IPS DF 6.9 (cell line): ENCODE data around the gene APOL4.
A peak's percentile ranks its signal among the peaks of the same experiment; 100 is the strongest.

ENCODE experiments used
- DNase-seq: peaks from one replicate; pipeline ENCODE4 v3.0.0-alpha.2; 2013; ENCODE audit warnings: low read depth, low spot score
- H3K27ac ChIP-seq: one replicate; pipeline ENCODE4 v1.5.1; 2013; ENCODE audit warnings: low read length, control low read depth
- H3K27me3 ChIP-seq: 2 replicates; pipeline ENCODE4 v1.6.1; 2013; ENCODE audit warnings: mild to moderate bottlenecking, low read length; ENCODE audit not compliant: control insufficient read depth, insufficient read depth
- H3K36me3 ChIP-seq: 2 replicates; pipeline ENCODE4 v1.6.1; 2013; ENCODE audit warnings: low read length; ENCODE audit not compliant: control insufficient read depth, insufficient read depth
- H3K4me1 ChIP-seq: 2 replicates; pipeline ENCODE4 v1.6.1; 2013; ENCODE audit warnings: low read length; ENCODE audit not compliant: control insufficient read depth, insufficient read depth
- H3K4me3 ChIP-seq: 2 replicates; pipeline ENCODE4 v1.5.1; 2013; ENCODE audit warnings: mild to moderate bottlenecking, low read length
- H3K9me3 ChIP-seq: 2 replicates; pipeline ENCODE4 v1.6.1; 2013; ENCODE audit warnings: low read length, inconsistent platforms; ENCODE audit not compliant: control insufficient read depth, insufficient read depth
- WGBS: extraction: QIAGEN DNeasy Blood & Tissue Kit; methylation state at CpG from one replicate; pipeline ENCODE4 v1.1.7; 2013; ENCODE audit warnings: mixed read lengths, missing lambda C conversion rate; ENCODE audit not compliant: insufficient read length, insufficient coverage; 5-methylcytosine and 5-hydroxymethylcytosine counted together

Gene APOL4

GRCh38 chr22:36239150-36239400 is 37.5 kb upstream of the APOL4 start:
- no CpG with 5 or more reads among the region's 4 CpGs for WGBS
- Histone ChIP-seq H3K4me3 (peak overlapping the region; percentile 30; the same call in 1 of the 2 replicates), H3K27me3 (no peaks in the 10 kb centered on the region), H3K9me3 (no peaks in the 10 kb centered on the region), H3K4me1 (no peaks in the 10 kb centered on the region; the same call in 1 of the 2 replicates), H3K36me3 (no peaks in the 10 kb centered on the region), H3K27ac (no peak overlapping the region)
- DNase-seq = no peak

GRCh38 chr22:36238373-36239149 is 37.0 kb upstream of the APOL4 start:
- WGBS = no CpG with 5 or more reads among the region's 5 CpGs
- Histone ChIP-seq H3K4me1 (no peaks in the 10 kb centered on the region; the same call in 1 of the 2 replicates), H3K4me3 (no peak overlapping the region; the same call in 1 of the 2 replicates), H3K27me3 (no peaks in the 10 kb centered on the region), H3K9me3 (no peaks in the 10 kb centered on the region), H3K36me3 (no peaks in the 10 kb centered on the region), H3K27ac (no peak overlapping the region)
- DNase-seq = no peak

- no peaks in the 10 kb centered on the region for H3K9me3 ChIP-seq
- no peak for DNase-seq
- H3K27me3 ChIP-seq = no peaks in the 10 kb centered on the region
- H3K27ac ChIP-seq = no peak overlapping the region
- WGBS = no CpG with 5 or more reads among the region's 12 CpGs
- no peaks in the 10 kb centered on the region; the same call in 1 of the 2 replicates for H3K4me1 ChIP-seq
- no peak overlapping the region for H3K4me3 ChIP-seq
- H3K36me3 ChIP-seq = 0 out of 2 replicates have a peak, but pooled peaks cover 4% of the 10 kb centered on the region
These were observed 36.1 kb upstream of the APOL4 start for GRCh38 chr22:36237462-36238372.

- Histone ChIP-seq H3K4me1 (no peaks in the 10 kb centered on the region; the same call in 1 of the 2 replicates), H3K27me3 (no peaks in the 10 kb centered on the region), H3K4me3 (no peak overlapping the region), H3K36me3 (0 out of 2 replicates have a peak, but pooled peaks cover 5% of the 10 kb centered on the region), H3K9me3 (no peaks in the 10 kb centered on the region), H3K27ac (no peak overlapping the region)
- no peak for DNase-seq
- WGBS = no CpG with 5 or more reads among the region's 14 CpGs
These were observed 35.0 kb upstream of the APOL4 start for GRCh38 chr22:36236388-36237319.

GRCh38 chr22:36235585-36235984 is 34.0 kb upstream of the APOL4 start:
- DNase-seq = no peak
- 0 out of 2 replicates have a peak, but pooled peaks cover 5% of the 10 kb centered on the region for H3K36me3 ChIP-seq
- H3K27ac ChIP-seq = no peak overlapping the region
- H3K9me3 ChIP-seq = no peaks in the 10 kb centered on the region
- no peaks in the 10 kb centered on the region for H3K27me3 ChIP-seq
- H3K4me1 ChIP-seq = no peaks in the 10 kb centered on the region; the same call in 1 of the 2 replicates
- no peak overlapping the region for H3K4me3 ChIP-seq
- no CpG with 5 or more reads among the region's 3 CpGs for WGBS

GRCh38 chr22:36234919-36235318 is 33.3 kb upstream of the APOL4 start:
- H3K27me3 ChIP-seq = no peaks in the 10 kb centered on the region
- WGBS = no CpG with 5 or more reads among the region's 2 CpGs
- H3K36me3 ChIP-seq = 0 out of 2 replicates have a peak, but pooled peaks cover 5% of the 10 kb centered on the region
- H3K9me3 ChIP-seq = no peaks in the 10 kb centered on the region
- no peaks in the 10 kb centered on the region; the same call in 1 of the 2 replicates for H3K4me1 ChIP-seq
- DNase-seq = no peak
- no peak overlapping the region for H3K27ac ChIP-seq
- H3K4me3 ChIP-seq = no peak overlapping the region

- 0 out of 2 replicates have a peak, but pooled peaks cover 5% of the 10 kb centered on the region for H3K36me3 ChIP-seq
- no CpG with 5 or more reads among the region's 2 CpGs for WGBS
- H3K27ac ChIP-seq = no peak overlapping the region
- H3K27me3 ChIP-seq = no peaks in the 10 kb centered on the region
- no peaks in the 10 kb centered on the region for H3K9me3 ChIP-seq
- H3K4me1 ChIP-seq = no peaks in the 10 kb centered on the region; the same call in 1 of the 2 replicates
- DNase-seq = no peak
- H3K4me3 ChIP-seq = no peak overlapping the region
These were observed 32.6 kb upstream of the APOL4 start for GRCh38 chr22:36234213-36234612.

GRCh38 chr22:36233796-36234195 is 32.2 kb upstream of the APOL4 start:
- H3K4me1 ChIP-seq = no peaks in the 10 kb centered on the region; the same call in 1 of the 2 replicates
- H3K9me3 ChIP-seq = no peaks in the 10 kb centered on the region
- 0 out of 2 replicates have a peak, but pooled peaks cover 5% of the 10 kb centered on the region for H3K36me3 ChIP-seq
- H3K4me3 ChIP-seq = no peak overlapping the region
- no peaks in the 10 kb centered on the region for H3K27me3 ChIP-seq
- H3K27ac ChIP-seq = no peak overlapping the region
- no peak for DNase-seq
- WGBS = no CpG with 5 or more reads among the region's 7 CpGs

- Histone ChIP-seq H3K27me3 (no peaks in the 10 kb centered on the region), H3K4me3 (no peak overlapping the region), H3K27ac (no peak overlapping the region), H3K9me3 (no peaks in the 10 kb centered on the region), H3K36me3 (0 out of 2 replicates have a peak, but pooled peaks cover 5% of the 10 kb centered on the region), H3K4me1 (no peaks in the 10 kb centered on the region)
- no CpG with 5 or more reads among the region's 13 CpGs for WGBS
- DNase-seq = no peak
These were observed 31.2 kb upstream of the APOL4 start for GRCh38 chr22:36232715-36233401.
